ENCODE measurements around the gene GPR32. TPM values are rescaled to one million over a fixed set of nuclear protein-coding genes. Genes with fewer than 3 reads are reported as not detected.

Gene GPR32
- total and polyA plus RNA-seq, 10 of the 15 experiments (the other 5 are each of a cell fraction or from before 2014, with no cell fraction given): not detected

DNA sequence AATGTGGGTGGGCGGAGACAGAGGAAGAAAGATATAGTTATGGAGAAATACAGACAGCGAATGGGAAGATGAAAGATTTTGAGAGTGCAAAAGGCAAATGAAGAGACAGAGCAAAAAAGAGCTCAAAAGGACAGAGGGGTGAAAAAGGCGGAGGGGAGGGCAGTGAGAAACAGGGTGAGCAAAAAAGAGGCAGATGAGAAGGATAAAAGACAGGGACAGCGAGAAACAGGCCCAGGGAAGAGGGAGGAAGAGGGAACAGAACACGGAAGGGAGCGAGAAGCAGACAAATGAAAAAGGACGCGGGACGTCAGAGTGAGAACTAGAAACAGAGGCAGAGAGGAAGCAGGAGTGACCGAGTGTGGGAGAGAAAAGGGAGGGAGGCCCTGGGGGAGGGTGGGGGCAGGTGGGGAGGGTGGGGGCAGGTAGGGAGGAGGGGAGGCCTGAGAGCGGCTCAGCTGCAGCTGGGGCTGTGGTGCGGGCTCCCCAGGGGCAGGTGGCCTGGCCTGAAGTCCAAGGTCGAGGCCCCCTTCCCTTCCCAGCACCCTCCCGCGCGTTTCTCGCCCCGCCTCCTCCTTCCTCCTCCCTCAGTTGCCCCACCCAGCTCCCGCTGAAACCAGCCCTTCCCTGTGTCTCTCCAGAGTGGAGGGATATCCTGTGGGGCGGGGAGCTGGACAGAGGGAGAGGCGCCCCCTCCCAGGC lies 50.4 kb downstream of the GPR32 start (continued):
- TF ChIP-seq, protein P1, sequence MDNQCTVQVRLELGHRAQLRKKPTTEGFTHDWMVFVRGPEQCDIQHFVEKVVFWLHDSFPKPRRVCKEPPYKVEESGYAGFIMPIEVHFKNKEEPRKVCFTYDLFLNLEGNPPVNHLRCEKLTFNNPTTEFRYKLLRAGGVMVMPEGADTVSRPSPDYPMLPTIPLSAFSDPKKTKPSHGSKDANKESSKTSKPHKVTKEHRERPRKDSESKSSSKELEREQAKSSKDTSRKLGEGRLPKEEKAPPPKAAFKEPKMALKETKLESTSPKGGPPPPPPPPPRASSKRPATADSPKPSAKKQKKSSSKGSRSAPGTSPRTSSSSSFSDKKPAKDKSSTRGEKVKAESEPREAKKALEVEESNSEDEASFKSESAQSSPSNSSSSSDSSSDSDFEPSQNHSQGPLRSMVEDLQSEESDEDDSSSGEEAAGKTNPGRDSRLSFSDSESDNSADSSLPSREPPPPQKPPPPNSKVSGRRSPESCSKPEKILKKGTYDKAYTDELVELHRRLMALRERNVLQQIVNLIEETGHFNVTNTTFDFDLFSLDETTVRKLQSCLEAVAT (IDR thresholded peaks at IDR 0.05): peak; percentile 88
- TF ChIP-seq YBX1 (IDR thresholded peaks at IDR 0.05): 0 out of 2 replicates have a peak, but pooled peaks have one; percentile 83
- TF ChIP-seq ZSCAN29 (IDR thresholded peaks at IDR 0.05): no peak
- TF ChIP-seq SP1 (IDR thresholded peaks at IDR 0.05; ENCODE audit: low read depth, low read length): no peak
- TF ChIP-seq SIX5 (IDR thresholded peaks at IDR 0.05; ENCODE audit: low read depth, low read length, severe bottlenecking): no peak
- no peak for TF ChIP-seq EP300 (IDR thresholded peaks at IDR 0.05; ENCODE audit: borderline replicate concordance in 1 of 2, control insufficient read depth in 1 of 2, low read depth in 2 of 2, low read length in 2 of 2)
- TF ChIP-seq RAD51 (IDR thresholded peaks at IDR 0.05): peak; percentile 31; the same call in 1 of the 2 replicates
- peak in 1 of 2 experiments; percentile 24; a peak in 1 of 4 replicates for TF ChIP-seq BHLHE40 (IDR thresholded peaks at IDR 0.05; ENCODE audit: borderline replicate concordance in 1 of 2, low read depth in 2 of 2, low read length in 1 of 2)
- TF ChIP-seq SREBF2 (IDR thresholded peaks at IDR 0.05; ENCODE audit: low read length): no peak
- peak; percentile 66; the same call in 1 of the 2 replicates for TF ChIP-seq IKZF1 (conservative IDR thresholded peaks at IDR 0.05)
- TF ChIP-seq ATF3 (IDR thresholded peaks at IDR 0.05; ENCODE audit: borderline replicate concordance, extremely low read depth, low read depth, low read length): no peak
- no peak for TF ChIP-seq KLF5 (IDR thresholded peaks at IDR 0.05; ENCODE audit: partially characterized antibody)
- TF ChIP-seq, protein P2, sequence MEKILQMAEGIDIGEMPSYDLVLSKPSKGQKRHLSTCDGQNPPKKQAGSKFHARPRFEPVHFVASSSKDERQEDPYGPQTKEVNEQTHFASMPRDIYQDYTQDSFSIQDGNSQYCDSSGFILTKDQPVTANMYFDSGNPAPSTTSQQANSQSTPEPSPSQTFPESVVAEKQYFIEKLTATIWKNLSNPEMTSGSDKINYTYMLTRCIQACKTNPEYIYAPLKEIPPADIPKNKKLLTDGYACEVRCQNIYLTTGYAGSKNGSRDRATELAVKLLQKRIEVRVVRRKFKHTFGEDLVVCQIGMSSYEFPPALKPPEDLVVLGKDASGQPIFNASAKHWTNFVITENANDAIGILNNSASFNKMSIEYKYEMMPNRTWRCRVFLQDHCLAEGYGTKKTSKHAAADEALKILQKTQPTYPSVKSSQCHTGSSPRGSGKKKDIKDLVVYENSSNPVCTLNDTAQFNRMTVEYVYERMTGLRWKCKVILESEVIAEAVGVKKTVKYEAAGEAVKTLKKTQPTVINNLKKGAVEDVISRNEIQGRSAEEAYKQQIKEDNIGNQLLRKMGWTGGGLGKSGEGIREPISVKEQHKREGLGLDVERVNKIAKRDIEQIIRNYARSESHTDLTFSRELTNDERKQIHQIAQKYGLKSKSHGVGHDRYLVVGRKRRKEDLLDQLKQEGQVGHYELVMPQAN (conservative IDR thresholded peaks at IDR 0.05): no peak
- peak; percentile 96 for TF ChIP-seq NBN (IDR thresholded peaks at IDR 0.05)
- no peak; the same call in 1 of the 2 replicates for TF ChIP-seq POLR2AphosphoS5 (IDR thresholded peaks at IDR 0.05; ENCODE audit: low read length)
- TF ChIP-seq POLR2AphosphoS2 (IDR thresholded peaks at IDR 0.05; ENCODE audit: low read depth, low read length): 0 out of 2 replicates have a peak, but pooled peaks have one; percentile 20
- TF ChIP-seq NR2F1 (conservative IDR thresholded peaks at IDR 0.05): peak; percentile 82
- TF ChIP-seq FOS (IDR thresholded peaks at IDR 0.05; ENCODE audit: borderline replicate concordance, extremely low read depth, insufficient read length): no peak
- no peak for TF ChIP-seq ZNF274 (IDR thresholded peaks at IDR 0.05; ENCODE audit: insufficient read depth, insufficient read length)
- TF ChIP-seq SPI1 (IDR thresholded peaks at IDR 0.05; ENCODE audit: borderline replicate concordance, insufficient read depth, low read depth, low read length): peak; percentile 50; the same call in 1 of the 2 replicates
- peak; percentile 46 to 48; a peak in 1 of 4 replicates for TF ChIP-seq IKZF2 (IDR thresholded peaks at IDR 0.05)
- peak; percentile 85 for TF ChIP-seq MEF2B (IDR thresholded peaks at IDR 0.05; ENCODE audit: partially characterized antibody, poor library complexity, severe bottlenecking)

Measured in GM12878 (cell line).